Prostate gland (tissue), 2 donors: ENCODE measurements around the gene ACSM3. TPM values are rescaled to one million over a fixed set of nuclear protein-coding genes. Genes with fewer than 3 reads are reported as not detected.

ENCODE experiments used
- DNase-seq: peaks from one replicate; pipeline ENCODE4 v3.0.0-alpha.2; 2019; ENCODE audit warnings: low spot score
- H3K27ac ChIP-seq, 2 donors: fragments of 200-600 bp; sonication (generic); 2 replicates each; pipeline ENCODE4 v1.5.1; 2017 to 2019
- H3K27me3 ChIP-seq: fragments of 200-600 bp; sonication (generic); replicated peaks from 2 replicates; pipeline ENCODE4 v1.5.1; 2019; ENCODE audit not compliant: insufficient read depth
- H3K36me3 ChIP-seq, 2 donors: fragments of 200-600 bp; sonication (generic); 1 replicate in 1 of 2; 2 replicates in 1 of 2; pipeline versions ENCODE4 v1.5.1 to v1.8.1; 2017 to 2019
- H3K4me1 ChIP-seq: fragments of 200-600 bp; sonication (generic); replicated peaks from 2 replicates; pipeline ENCODE4 v1.5.1; 2019
- H3K4me3 ChIP-seq, 2 donors: fragments of 200-600 bp; sonication (generic); 2 replicates each; pipeline ENCODE4 v1.5.1; 2017 to 2019
- H3K9me3 ChIP-seq: fragments of 200-600 bp; sonication (generic); 2 replicates; pipeline ENCODE4 v1.5.1; 2017
- CTCF ChIP-seq, 4 experiments: fragments of 200-600 bp in 2 of 4; fragments of 450-650 bp in 2 of 4; sonication (generic) in 2 of 4; IDR thresholded peaks; 1 replicate in 3 of 4; 2 replicates in 1 of 4; pipeline ENCODE4 v1.5.1; 2016 to 2019; ENCODE audit warnings: antibody characterized with exemption in 4 of 4, mild to moderate bottlenecking in 2 of 4, moderate library complexity in 2 of 4
- POLR2A ChIP-seq: fragments of 450-650 bp; IDR thresholded peaks from one replicate; pipeline ENCODE4 v1.6.1; 2016; ENCODE audit warnings: antibody characterized with exemption, mild to moderate bottlenecking
- POLR2AphosphoS5 ChIP-seq: sonication (generic); formaldehyde crosslinking; IDR thresholded peaks from one replicate; pipeline ENCODE4 v1.6.1; 2017; ENCODE audit warnings: antibody characterized with exemption
- WGBS: methylation state at CpG from one replicate; pipeline ENCODE4 v1.1.5; 2018; 5-methylcytosine and 5-hydroxymethylcytosine counted together
- intact Hi-C: fragments of 100-400 bp; cut with DNase I; formaldehyde crosslinking; loops from one replicate; pipeline ENCODE4 v1.14.2; 2022
- total RNA-seq, 2 donors: library from RNA; depleted of rRNA; stranded (reverse); fragments of >200 nt; gene quantifications; one replicate each; pipeline ENCODE4 v1.1.0, GENCODE V29; 2016

The ACSM3 gene
- total RNA-seq, 2 donors from 2014 or later: 65.9 to 99.6 TPM

GRCh38 chr16:20746461-20746860 lies 17.4 kb upstream of the ACSM3 start:
- TF ChIP-seq POLR2AphosphoS5 (no peak), CTCF (IDR thresholded peaks at IDR 0.05) (no peak), POLR2A (no peak)
- Histone ChIP-seq H3K27ac (no peak overlapping the region), H3K27me3 (no peaks in the 10 kb centered on the region), H3K36me3 (no peaks in the 10 kb centered on the region), H3K9me3 (no peaks in the 10 kb centered on the region), H3K4me1 (peaks cover 4% of the 10 kb centered on the region), H3K4me3 (no peak overlapping the region)
- 96% methylated on average over 3 of the region's 3 CpGs for WGBS
- no peak for DNase-seq
- intact Hi-C loops: no loop called here

GRCh38 chr16:20747030-20747816 lies 16.6 kb upstream of the ACSM3 start:
- H3K27me3 ChIP-seq: no peaks in the 10 kb centered on the region
- WGBS: 67% methylated on average over 4 of the region's 4 CpGs
- TF ChIP-seq CTCF (IDR thresholded peaks at IDR 0.05): no peak
- TF ChIP-seq POLR2A: no peak
- TF ChIP-seq POLR2AphosphoS5: no peak
- no peak overlapping the region for H3K27ac ChIP-seq
- DNase-seq: no peak
- H3K36me3 ChIP-seq: no peaks in the 10 kb centered on the region
- intact Hi-C loops: no loop called here
- H3K4me3 ChIP-seq: no peak overlapping the region
- H3K9me3 ChIP-seq: no peaks in the 10 kb centered on the region
- peaks cover 4% of the 10 kb centered on the region for H3K4me1 ChIP-seq

- no peaks in the 10 kb centered on the region for H3K36me3 ChIP-seq
- peaks cover under 1% of the 10 kb centered on the region for H3K4me1 ChIP-seq
- no peaks in the 10 kb centered on the region for H3K27me3 ChIP-seq
- DNase-seq: no peak
- TF ChIP-seq CTCF (IDR thresholded peaks at IDR 0.05) (no peak), POLR2AphosphoS5 (no peak), POLR2A (no peak)
- no peak overlapping the region for H3K4me3 ChIP-seq
- intact Hi-C loops: no loop called here
- 92% methylated on average over 1 of the region's 1 CpG for WGBS
- H3K9me3 ChIP-seq: no peaks in the 10 kb centered on the region
- no peak overlapping the region for H3K27ac ChIP-seq
These were observed 14.3 kb upstream of the ACSM3 start for GRCh38 chr16:20749474-20749873.

GRCh38 chr16:20750558-20750957 lies 13.3 kb upstream of the ACSM3 start:
- intact Hi-C loops: no loop called here
- 67% methylated on average over 1 of the region's 1 CpG for WGBS

More at GRCh38 chr16:20750558-20750957, 13.3 kb upstream of the ACSM3 start:
- no peaks in the 10 kb centered on the region for H3K4me1 ChIP-seq
- no peaks in the 10 kb centered on the region for H3K9me3 ChIP-seq
- H3K27me3 ChIP-seq: no peaks in the 10 kb centered on the region
- H3K36me3 ChIP-seq: no peaks in the 10 kb centered on the region
- H3K27ac ChIP-seq: no peak overlapping the region
- TF ChIP-seq POLR2AphosphoS5 (no peak), POLR2A (no peak), CTCF (IDR thresholded peaks at IDR 0.05) (no peak)
- H3K4me3 ChIP-seq: no peak overlapping the region
- DNase-seq: no peak
